Measurements from ENCODE around the gene SPRED2. TPM values are rescaled to one million over a fixed set of nuclear protein-coding genes. Genes with fewer than 3 reads are reported as not detected.
A peak's percentile ranks its signal among the peaks of the same experiment; 100 is the strongest.

SPRED2 gene
- total RNA-seq, 4 donors from 2014 or later = 8.4 to 34.8 (median 29.7) TPM

GRCh38 chr2:65366595-65367125, 65.7 kb downstream of the SPRED2 start:
- 25 to 26% methylated on average over 5 to 10 of the region's 10 CpGs for WGBS, 2 donors (ENCODE audit: low coverage in 1 of 2)
- Histone ChIP-seq H3K9me3 (no peaks in the 10 kb centered on the region), H3K4me1 (peaks cover 14 to 63% (median 34%) of the 10 kb centered on the region in 4 donors), H3K4me3 (peak overlapping the region in 1 of 4 donors; percentile 31), H3K36me3 (no peaks in the 10 kb centered on the region), H3K27me3 (no peaks in the 10 kb centered on the region), H3K27ac (peak overlapping the region; percentile 73 to 80 (median 76))
- intact Hi-C loops (cut with DNase I; ENCODE audit: low total_unique reads) (no loop called here), in situ Hi-C loops (cut with MboI; ENCODE audit: low pct_ligation_motif_present in 1 of 4, low pct_unique_long_range_greater_than_20kb in 1 of 4, low sequenced_read_pairs in 3 of 4) (no loop called here)
- peak; percentile 52 to 89 (median 81) for TF ChIP-seq POLR2AphosphoS5 (IDR thresholded peaks at IDR 0.05)
- no peak for TF ChIP-seq EP300 (IDR thresholded peaks at IDR 0.05; ENCODE audit: low read depth)
- peak; percentile 52 for TF ChIP-seq POLR2A (IDR thresholded peaks at IDR 0.05)
- DNase-seq = peak; percentile 69

GRCh38 chr2:65364986-65365733, 67.2 kb downstream of the SPRED2 start:
- peaks cover 14 to 66% (median 31%) of the 10 kb centered on the region in 4 donors for H3K4me1 ChIP-seq
- 66 to 75% methylated on average over 2 of the region's 2 CpGs for WGBS, 2 donors (ENCODE audit: low coverage in 1 of 2)

GRCh38 chr2:65363879-65364666, 68.3 kb downstream of the SPRED2 start:
- in situ Hi-C loops (cut with MboI; ENCODE audit: low pct_ligation_motif_present in 1 of 4, low pct_unique_long_range_greater_than_20kb in 1 of 4, low sequenced_read_pairs in 3 of 4) (no loop called here), intact Hi-C loops (cut with DNase I; ENCODE audit: low total_unique reads) (no loop called here)
- H3K4me1 ChIP-seq = peaks cover 14 to 66% (median 31%) of the 10 kb centered on the region in 4 donors
- 75 to 79% methylated on average over 4 to 6 of the region's 6 CpGs for WGBS, 2 donors (ENCODE audit: low coverage in 1 of 2)
- no peaks in the 10 kb centered on the region for H3K36me3 ChIP-seq
- TF ChIP-seq POLR2A (IDR thresholded peaks at IDR 0.05) = no peak
- TF ChIP-seq EP300 (IDR thresholded peaks at IDR 0.05; ENCODE audit: low read depth) = no peak
- peak in 1 of 5 experiments; percentile 15 for TF ChIP-seq CTCF (IDR thresholded peaks at IDR 0.05)
- no peak for TF ChIP-seq POLR2AphosphoS5 (IDR thresholded peaks at IDR 0.05)
- H3K27ac ChIP-seq = peak overlapping the region; percentile 30 to 68 (median 54)
- no peak for DNase-seq
- H3K9me3 ChIP-seq = no peaks in the 10 kb centered on the region
- H3K27me3 ChIP-seq = no peaks in the 10 kb centered on the region
- H3K4me3 ChIP-seq = no peak overlapping the region

More at GRCh38 chr2:65364986-65365733, 67.2 kb downstream of the SPRED2 start:
- no peaks in the 10 kb centered on the region for H3K36me3 ChIP-seq
- intact Hi-C loops (cut with DNase I; ENCODE audit: low total_unique reads) (no loop called here), in situ Hi-C loops (cut with MboI; ENCODE audit: low pct_ligation_motif_present in 1 of 4, low pct_unique_long_range_greater_than_20kb in 1 of 4, low sequenced_read_pairs in 3 of 4) (no loop called here)
- H3K27ac ChIP-seq = peak overlapping the region; percentile 73 to 80 (median 76)
- H3K27me3 ChIP-seq = no peaks in the 10 kb centered on the region
- DNase-seq = no peak
- peak overlapping the region in 1 of 4 donors; percentile 31 for H3K4me3 ChIP-seq
- no peaks in the 10 kb centered on the region for H3K9me3 ChIP-seq
- no peak for TF ChIP-seq POLR2AphosphoS5 (IDR thresholded peaks at IDR 0.05)
- TF ChIP-seq POLR2A (IDR thresholded peaks at IDR 0.05) = no peak
- TF ChIP-seq EP300 (IDR thresholded peaks at IDR 0.05; ENCODE audit: low read depth) = no peak
- TF ChIP-seq CTCF (IDR thresholded peaks at IDR 0.05) = no peak

- TF ChIP-seq CTCF (IDR thresholded peaks at IDR 0.05) (no peak), EP300 (IDR thresholded peaks at IDR 0.05; ENCODE audit: low read depth) (no peak), POLR2AphosphoS5 (IDR thresholded peaks at IDR 0.05) (no peak), POLR2A (IDR thresholded peaks at IDR 0.05) (no peak)
- H3K27me3 ChIP-seq = no peaks in the 10 kb centered on the region
- intact Hi-C loops (cut with DNase I; ENCODE audit: low total_unique reads) = no loop called here
These were observed 70.8 kb downstream of the SPRED2 start for GRCh38 chr2:65361623-65362022.

More at GRCh38 chr2:65361623-65362022, 70.8 kb downstream of the SPRED2 start:
- Histone ChIP-seq H3K4me3 (no peak overlapping the region), H3K27ac (no peak overlapping the region), H3K36me3 (no peaks in the 10 kb centered on the region), H3K4me1 (peaks cover 11 to 59% (median 28%) of the 10 kb centered on the region in 4 donors), H3K9me3 (no peaks in the 10 kb centered on the region)
- in situ Hi-C loops (cut with MboI; ENCODE audit: low pct_ligation_motif_present in 1 of 4, low pct_unique_long_range_greater_than_20kb in 1 of 4, low sequenced_read_pairs in 3 of 4) = no loop called here
- 83 to 100% methylated on average over 1 to 3 of the region's 3 CpGs for WGBS, 2 donors (ENCODE audit: low coverage in 1 of 2)
- DNase-seq = no peak
